Stimulated activated CD4-positive, alpha-beta T cell treated with anti-CD3 and anti-CD28 coated beads, Interleukin-15, amount 100 ng/mL, for 24 hours (primary cell): Measurements from ENCODE around the gene FRMD4B.

ENCODE experiments used
- DNase-seq: peaks from one replicate; pipeline ENCODE4 v3.0.0-alpha.2; 2020

FRMD4B gene

GRCh38 chr3:69321301-69322157 is 64.4 kb downstream of the FRMD4B start:
- no peak for DNase-seq

GRCh38 chr3:69320871-69321271 is 65.0 kb downstream of the FRMD4B start:
- no peak for DNase-seq

- DNase-seq: no peak
These were observed 66.2 kb downstream of the FRMD4B start for GRCh38 chr3:69319652-69320051.

GRCh38 chr3:69318410-69318809 is 67.5 kb downstream of the FRMD4B start:
- no peak for DNase-seq

GRCh38 chr3:69313251-69313650 is 72.6 kb downstream of the FRMD4B start:
- DNase-seq: no peak

- no peak for DNase-seq
These were observed 76.1 kb downstream of the FRMD4B start for GRCh38 chr3:69309814-69310213.

- peak; percentile 77 for DNase-seq
These were observed 79.4 kb downstream of the FRMD4B start for GRCh38 chr3:69306239-69307185.

GRCh38 chr3:69305011-69305410 is 80.9 kb downstream of the FRMD4B start:
- peak; percentile 42 for DNase-seq

GRCh38 chr3:69304396-69304795 is 81.5 kb downstream of the FRMD4B start:
- DNase-seq: no peak

GRCh38 chr3:69300296-69300695 is 85.6 kb downstream of the FRMD4B start:
- DNase-seq: no peak

- no peak for DNase-seq
These were observed 86.5 kb downstream of the FRMD4B start for GRCh38 chr3:69299344-69299743.

GRCh38 chr3:69297501-69297900 is 88.4 kb downstream of the FRMD4B start:
- no peak for DNase-seq

- DNase-seq: no peak
These were observed 88.9 kb downstream of the FRMD4B start for GRCh38 chr3:69296995-69297394.

GRCh38 chr3:69294014-69294766 is 91.7 kb downstream of the FRMD4B start:
- DNase-seq: no peak

- no peak for DNase-seq
These were observed 92.8 kb downstream of the FRMD4B start for GRCh38 chr3:69292959-69293574.

- DNase-seq: no peak
These were observed 93.7 kb downstream of the FRMD4B start for GRCh38 chr3:69292185-69292584.

GRCh38 chr3:69290430-69290829 is 95.5 kb downstream of the FRMD4B start:
- DNase-seq: no peak

GRCh38 chr3:69290006-69290405 is 95.9 kb downstream of the FRMD4B start:
- DNase-seq: no peak

- DNase-seq: peak; percentile 78
These were observed 97.6 kb downstream of the FRMD4B start for GRCh38 chr3:69288161-69288895.

- no peak for DNase-seq
These were observed 101.8 kb downstream of the FRMD4B start for GRCh38 chr3:69283913-69284611.

GRCh38 chr3:69283496-69283895 is 102.4 kb downstream of the FRMD4B start:
- DNase-seq: no peak
